Large intestine (tissue), 3 donors: ENCODE results near the gene BRD4. TPM values are rescaled to one million over a fixed set of nuclear protein-coding genes. Genes with fewer than 3 reads are reported as not detected.

Experiments
- DNase-seq, 2 donors: peaks; one replicate each; pipeline versions ENCODE4 v3.0.0 to v3.0.0-alpha.2; 2013
- H3K27ac ChIP-seq: one replicate; pipeline ENCODE4 v1.5.1; 2013; ENCODE audit warnings: low read length
- H3K27me3 ChIP-seq: 2 replicates; pipeline ENCODE4 v1.6.1; 2013; ENCODE audit warnings: low read length; ENCODE audit not compliant: control insufficient read depth, insufficient read depth
- H3K36me3 ChIP-seq: 2 replicates; pipeline ENCODE4 v1.6.1; 2013; ENCODE audit warnings: low read length; ENCODE audit not compliant: control insufficient read depth, insufficient read depth
- H3K4me1 ChIP-seq: one replicate; pipeline ENCODE4 v1.6.1; 2013; ENCODE audit warnings: low read length; ENCODE audit not compliant: control insufficient read depth, insufficient read depth
- H3K4me3 ChIP-seq: one replicate; pipeline ENCODE4 v1.5.1; 2013; ENCODE audit warnings: low read length
- H3K9me3 ChIP-seq: one replicate; pipeline ENCODE4 v1.6.1; 2013; ENCODE audit warnings: mild to moderate bottlenecking, low read depth, low read length, moderate library complexity; ENCODE audit not compliant: control insufficient read depth
- WGBS: methylation state at CpG from one replicate; pipeline ENCODE4 v1.1.5; 2013; ENCODE audit warnings: low lambda C conversion rate; ENCODE audit not compliant: insufficient coverage; 5-methylcytosine and 5-hydroxymethylcytosine counted together
- polyA plus RNA-seq: library from polyadenylated mRNA; unstranded; fragments of 120-200 nt; gene quantifications from one replicate; pipeline ENCODE4 v1.2.1, GENCODE V29; 2013

Gene BRD4
- polyA plus RNA-seq, 1 donor, result 39.1 TPM

DNA sequence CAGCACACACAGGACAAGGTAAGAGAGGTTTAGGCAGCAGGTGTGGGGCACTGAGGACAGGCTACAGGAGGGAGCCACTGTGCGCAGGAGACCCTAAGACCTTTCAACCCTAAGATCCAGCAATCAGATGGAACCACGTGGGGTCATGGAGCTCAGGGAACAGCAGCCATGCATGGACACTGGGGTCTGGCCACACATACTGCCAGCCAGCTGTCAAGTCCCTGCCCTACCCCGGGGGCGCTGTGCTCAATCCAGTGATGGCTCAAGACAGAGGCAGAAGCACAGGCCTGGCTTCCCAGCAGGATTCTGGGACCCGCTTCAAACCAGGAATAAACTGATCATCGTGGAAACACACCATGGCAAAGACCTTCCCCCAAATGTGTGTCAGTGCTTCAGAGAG lies 74.6 kb downstream of the BRD4 start:
- Histone ChIP-seq H3K9me3 (no peaks in the 10 kb centered on the region), H3K27me3 (no peaks in the 10 kb centered on the region), H3K36me3 (peaks cover 94% of the 10 kb centered on the region), H3K4me3 (no peak overlapping the region), H3K4me1 (no peaks in the 10 kb centered on the region), H3K27ac (no peak overlapping the region)
- no CpG with 5 or more reads among the region's 6 CpGs for WGBS
- no peak for DNase-seq

DNA sequence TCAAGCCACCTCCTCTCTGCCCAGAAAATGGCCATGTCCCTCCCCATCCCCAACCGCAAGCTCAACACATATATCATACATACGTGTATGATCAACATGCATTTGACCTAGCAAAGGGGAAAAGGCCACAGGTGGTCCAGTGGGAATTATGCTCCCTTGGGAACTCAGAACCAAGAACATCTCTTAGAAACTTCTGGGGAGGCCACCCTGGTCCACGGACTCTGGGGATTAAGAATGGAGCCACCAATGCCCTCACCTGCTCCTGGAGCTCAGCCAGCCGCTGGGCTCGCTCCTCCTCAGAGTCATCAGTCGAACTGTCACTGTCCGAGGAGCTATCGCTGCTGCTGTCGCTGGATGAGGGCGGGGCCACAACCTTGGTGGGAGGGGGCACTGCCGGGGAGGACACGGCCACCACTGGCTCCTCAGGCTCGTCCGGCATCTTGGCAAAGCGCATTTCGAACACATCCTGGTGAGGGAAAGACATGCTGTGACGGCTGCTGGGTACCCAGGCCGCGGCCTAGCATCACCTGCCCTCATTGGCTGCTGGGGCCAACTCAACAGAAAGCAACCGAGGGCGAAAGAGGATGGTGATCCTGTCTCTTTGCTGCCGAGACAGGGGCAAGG lies 75.5 kb downstream of the BRD4 start:
- Histone ChIP-seq H3K9me3 (no peaks in the 10 kb centered on the region), H3K4me1 (no peaks in the 10 kb centered on the region), H3K27me3 (no peaks in the 10 kb centered on the region), H3K4me3 (no peak overlapping the region), H3K27ac (no peak overlapping the region), H3K36me3 (peaks cover 95% of the 10 kb centered on the region)
- DNase-seq, result no peak
- WGBS, result no CpG with 5 or more reads among the region's 22 CpGs

DNA sequence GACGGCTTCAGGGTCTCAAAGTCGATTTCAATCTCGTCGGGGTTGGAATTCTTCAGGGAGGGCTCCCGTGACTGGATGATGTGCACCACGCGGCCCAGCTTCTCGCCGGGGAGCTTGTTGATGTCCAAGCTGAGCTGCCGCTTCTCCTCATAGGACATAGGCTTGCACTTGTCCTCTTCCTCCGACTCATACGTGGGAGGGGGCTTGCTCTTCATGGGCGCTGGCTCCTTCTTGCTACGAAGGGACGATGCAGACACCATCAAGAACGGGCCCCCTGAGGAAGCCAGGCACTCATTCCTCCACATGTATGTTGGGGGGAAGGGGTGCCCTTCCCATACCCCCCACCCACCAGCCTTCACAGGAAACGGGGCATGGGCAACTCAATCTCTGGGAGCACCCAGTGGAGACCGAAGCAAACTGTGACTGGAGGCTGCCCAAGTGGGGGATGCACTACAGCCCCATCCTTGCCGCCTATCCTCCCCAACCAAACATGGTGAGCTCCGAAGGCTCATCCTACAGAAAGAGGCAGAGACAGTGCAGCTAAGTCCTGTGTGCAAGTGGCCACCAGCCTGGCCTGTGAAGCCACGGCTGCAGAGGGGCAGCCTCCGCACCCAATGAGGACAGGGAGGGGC lies 76.9 kb downstream of the BRD4 start:
- WGBS, result no CpG with 5 or more reads among the region's 22 CpGs
- Histone ChIP-seq H3K27me3 (no peaks in the 10 kb centered on the region), H3K4me3 (no peak overlapping the region), H3K9me3 (no peaks in the 10 kb centered on the region), H3K4me1 (peaks cover 6% of the 10 kb centered on the region), H3K36me3 (peaks cover 97% of the 10 kb centered on the region), H3K27ac (no peak overlapping the region)
- no peak for DNase-seq

DNA sequence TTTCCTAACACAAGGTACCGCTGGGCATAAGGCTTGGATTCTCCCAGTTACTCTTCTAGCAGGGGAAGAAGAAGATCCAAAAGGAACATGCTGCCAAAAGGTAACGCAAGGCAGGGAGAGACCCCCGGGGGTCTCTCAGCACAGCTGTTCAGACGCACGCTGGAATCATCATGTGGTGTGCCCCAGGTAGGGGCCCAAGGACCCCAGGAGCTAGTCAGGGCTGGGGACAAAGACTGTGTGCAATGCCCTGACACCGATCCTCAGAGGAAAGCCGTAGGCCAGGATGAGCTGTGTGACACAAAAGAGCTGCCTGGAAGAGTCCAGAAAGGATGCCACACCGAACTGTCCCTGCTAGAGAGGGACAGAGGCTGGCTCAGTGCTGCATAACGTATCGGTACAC lies 77.8 kb downstream of the BRD4 start:
- H3K27me3 ChIP-seq, result no peaks in the 10 kb centered on the region
- H3K4me3 ChIP-seq, result no peak overlapping the region
- WGBS, result no CpG with 5 or more reads among the region's 10 CpGs
- no peaks in the 10 kb centered on the region for H3K9me3 ChIP-seq
- H3K36me3 ChIP-seq, result peaks cover 94% of the 10 kb centered on the region
- H3K4me1 ChIP-seq, result peaks cover 13% of the 10 kb centered on the region
- no peak overlapping the region for H3K27ac ChIP-seq
- no peak for DNase-seq

DNA sequence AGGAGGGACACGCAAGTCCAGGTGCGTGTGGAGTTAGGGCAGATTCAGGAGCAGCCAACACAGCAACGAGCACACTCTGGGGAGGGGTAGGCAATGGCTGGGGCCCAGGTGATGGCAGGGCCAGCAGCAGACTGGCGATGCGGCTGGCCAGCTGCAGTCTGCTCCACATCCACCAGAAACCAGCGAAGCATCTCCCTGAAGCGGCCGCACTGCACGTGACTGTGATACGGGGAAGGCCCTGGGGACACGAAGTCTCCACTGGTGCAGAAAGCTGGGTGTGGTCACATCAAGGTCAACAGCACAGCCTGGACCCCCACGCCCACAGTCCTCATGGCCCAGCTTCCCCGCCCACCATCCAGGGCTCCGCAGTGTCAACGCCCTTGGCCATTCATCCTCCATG lies 78.8 kb downstream of the BRD4 start:
- no CpG with 5 or more reads among the region's 15 CpGs for WGBS
- no peaks in the 10 kb centered on the region for H3K27me3 ChIP-seq
- H3K4me3 ChIP-seq, result no peak overlapping the region
- H3K27ac ChIP-seq, result no peak overlapping the region
- peaks cover 93% of the 10 kb centered on the region for H3K36me3 ChIP-seq
- peaks cover 23% of the 10 kb centered on the region for H3K4me1 ChIP-seq
- no peaks in the 10 kb centered on the region for H3K9me3 ChIP-seq
- no peak for DNase-seq

DNA sequence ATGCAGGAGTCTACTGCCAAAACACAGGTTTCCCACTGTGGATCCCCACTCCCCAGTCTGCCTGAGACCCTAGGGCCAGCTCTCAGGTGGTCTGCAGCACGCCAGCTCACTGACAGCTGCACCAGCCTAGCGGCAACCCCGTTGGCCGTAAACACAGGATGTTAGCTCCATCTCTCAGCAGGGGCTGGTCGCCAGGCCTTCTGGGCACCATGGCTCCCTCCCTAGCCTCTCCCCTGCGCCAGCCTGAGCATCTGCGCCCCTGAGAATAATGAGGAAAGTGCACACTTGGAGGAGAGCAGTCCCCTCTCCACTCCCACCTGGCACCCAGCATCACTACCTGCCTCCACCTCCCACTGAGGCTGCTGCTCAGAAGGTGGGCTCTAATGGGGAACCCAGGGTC lies 79.3 kb downstream of the BRD4 start:
- Histone ChIP-seq H3K27ac (no peak overlapping the region), H3K36me3 (peaks cover 93% of the 10 kb centered on the region), H3K27me3 (no peaks in the 10 kb centered on the region), H3K4me3 (no peak overlapping the region), H3K4me1 (peaks cover 28% of the 10 kb centered on the region), H3K9me3 (no peaks in the 10 kb centered on the region)
- no CpG with 5 or more reads among the region's 7 CpGs for WGBS
- no peak for DNase-seq

DNA sequence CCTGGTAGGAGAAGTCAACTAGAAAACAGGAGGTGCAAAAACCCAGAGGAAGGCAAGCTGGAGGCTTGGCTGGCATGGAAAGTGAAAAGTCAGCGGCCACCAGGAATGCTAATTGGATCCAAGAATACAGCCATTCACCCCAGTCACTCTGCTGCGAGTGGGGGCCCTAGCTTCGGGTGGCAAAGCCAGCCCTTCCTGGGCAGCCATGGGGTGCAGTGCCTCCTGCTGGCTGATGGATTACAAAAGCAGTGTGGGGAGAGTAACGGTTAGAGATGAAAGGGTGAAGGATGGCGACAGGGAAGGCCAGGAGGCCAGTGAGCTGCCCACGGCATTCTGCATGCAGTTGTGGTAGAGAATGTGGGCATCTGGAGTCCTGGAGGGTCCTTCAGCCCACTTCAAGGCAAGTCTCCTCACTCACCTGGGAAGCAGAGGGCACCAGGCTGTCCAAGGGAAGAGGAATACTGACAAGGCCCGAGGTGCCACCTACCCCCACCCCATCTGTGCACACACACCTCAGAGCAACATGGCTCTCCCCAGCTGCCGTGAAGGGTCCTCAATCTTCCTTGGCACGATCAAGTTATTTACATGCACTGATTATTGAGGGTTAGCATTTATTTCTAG lies 79.8 kb downstream of the BRD4 start:
- DNase-seq, result no peak
- WGBS, result no CpG with 5 or more reads among the region's 9 CpGs
- H3K27ac ChIP-seq, result peak overlapping the region; percentile 16
- no peaks in the 10 kb centered on the region for H3K27me3 ChIP-seq
- peaks cover 33% of the 10 kb centered on the region for H3K4me1 ChIP-seq
- peaks cover 92% of the 10 kb centered on the region for H3K36me3 ChIP-seq
- H3K9me3 ChIP-seq, result no peaks in the 10 kb centered on the region
- H3K4me3 ChIP-seq, result no peak overlapping the region

DNA sequence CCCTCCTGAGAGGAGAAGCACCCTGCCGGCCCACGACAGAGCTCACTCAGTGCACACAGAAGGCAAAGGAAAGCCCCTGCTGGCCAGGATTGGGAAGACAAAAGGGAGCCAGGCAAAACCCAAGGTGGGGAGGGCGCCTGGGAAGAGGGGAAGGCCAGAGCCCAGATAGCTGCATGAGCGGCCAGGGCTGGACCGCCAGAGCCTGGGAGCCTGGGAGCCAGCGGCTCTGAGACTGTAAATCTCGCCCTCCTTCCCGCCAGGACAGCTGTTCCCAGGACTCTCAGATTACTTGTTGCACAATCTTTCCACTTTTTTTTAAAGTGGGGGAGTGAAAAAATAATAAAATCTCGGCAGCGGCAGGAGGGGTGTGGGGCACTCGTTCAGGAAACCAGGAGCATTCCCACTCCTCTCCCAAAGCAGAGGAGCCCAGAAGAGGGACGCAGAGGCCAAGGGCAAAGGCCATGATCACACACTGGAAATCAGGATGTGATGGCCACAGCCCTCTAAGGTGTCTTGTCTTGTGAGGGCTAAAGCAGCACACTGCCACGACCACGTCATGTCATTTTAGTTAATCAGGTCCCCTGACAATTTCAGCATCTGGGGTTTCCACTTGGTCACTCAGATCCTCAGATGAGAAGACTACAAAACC lies 80.5 kb downstream of the BRD4 start:
- Histone ChIP-seq H3K36me3 (peaks cover 90% of the 10 kb centered on the region), H3K27ac (peak overlapping the region; percentile 20), H3K27me3 (no peaks in the 10 kb centered on the region), H3K4me3 (no peak overlapping the region), H3K9me3 (no peaks in the 10 kb centered on the region), H3K4me1 (peaks cover 38% of the 10 kb centered on the region)
- no CpG with 5 or more reads among the region's 14 CpGs for WGBS
- peak; percentile 46 for DNase-seq

DNA sequence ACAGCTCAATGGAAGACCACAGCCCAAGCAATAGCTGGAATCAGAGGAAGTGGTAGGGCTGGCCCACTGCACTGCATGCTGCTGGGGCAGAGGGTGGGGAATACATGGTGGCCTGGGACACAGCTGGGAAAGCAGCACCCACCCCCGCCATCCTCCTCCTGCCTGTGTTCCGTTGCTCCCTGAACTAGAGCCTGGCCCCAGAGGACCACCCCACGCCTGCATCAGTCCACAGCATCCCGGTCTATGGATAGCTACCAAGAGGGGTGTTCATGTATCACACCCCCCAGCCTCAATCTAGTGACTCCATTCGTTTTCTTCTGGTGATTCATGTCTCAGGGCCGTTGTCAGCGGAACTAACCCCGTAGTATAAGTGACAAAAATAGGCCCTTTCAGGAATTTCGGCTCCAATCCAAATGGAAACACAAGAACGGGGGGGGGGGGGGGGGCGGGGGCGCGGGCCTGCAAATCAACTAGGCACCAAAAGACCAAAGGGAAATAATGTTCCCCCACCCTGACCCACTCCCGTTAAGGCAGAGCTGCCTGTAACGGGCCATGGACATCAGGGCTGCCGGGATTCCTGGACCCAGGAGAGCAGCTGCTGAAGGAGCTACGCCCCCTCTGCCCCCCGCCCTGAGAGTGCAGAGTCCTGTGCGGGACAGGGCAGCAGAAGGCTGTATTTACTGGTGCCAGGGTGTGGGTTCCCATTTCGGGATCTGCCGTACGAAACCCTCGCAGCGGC lies 81.2 kb downstream of the BRD4 start:
- Histone ChIP-seq H3K36me3 (peaks cover 90% of the 10 kb centered on the region), H3K9me3 (no peaks in the 10 kb centered on the region), H3K27me3 (no peaks in the 10 kb centered on the region), H3K4me3 (no peak overlapping the region), H3K27ac (peak overlapping the region; percentile 20), H3K4me1 (peaks cover 38% of the 10 kb centered on the region)
- no CpG with 5 or more reads among the region's 24 CpGs for WGBS
- DNase-seq, result no peak

DNA sequence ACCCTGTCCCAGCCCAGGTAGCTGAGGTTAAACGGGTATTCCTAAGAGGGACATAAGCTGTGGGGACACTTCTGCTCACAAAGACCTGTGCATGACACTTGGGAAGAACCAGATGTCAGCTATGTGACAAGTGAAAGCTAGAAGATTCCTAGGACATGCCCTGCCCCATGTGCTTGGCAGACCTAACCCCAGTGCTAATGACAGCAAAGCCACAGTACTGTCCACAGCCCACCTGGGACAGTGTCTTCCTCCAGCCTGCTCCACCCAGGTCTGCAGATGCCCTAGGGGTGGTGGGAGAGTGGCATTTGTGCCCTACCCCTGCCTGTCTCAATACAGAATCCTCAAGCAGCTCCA lies 81.7 kb downstream of the BRD4 start:
- Histone ChIP-seq H3K4me1 (peaks cover 38% of the 10 kb centered on the region), H3K4me3 (no peak overlapping the region), H3K27ac (no peak overlapping the region), H3K36me3 (peaks cover 90% of the 10 kb centered on the region), H3K9me3 (no peaks in the 10 kb centered on the region), H3K27me3 (no peaks in the 10 kb centered on the region)
- no CpG with 5 or more reads among the region's 1 CpG for WGBS
- DNase-seq, result no peak
